HuH-7 (cell line): ENCODE results near the gene PGAM5.
"Not testable (repeated sequence)": the region's sequence is repeated elsewhere in the genome, so short reads cannot be mapped to it uniquely, and the experiment has no call there.

Experiments used
- DNase-seq: peaks from one replicate; pipeline ENCODE4 v3.0.0; 2011; ENCODE audit warnings: low spot score

Gene PGAM5

DNA sequence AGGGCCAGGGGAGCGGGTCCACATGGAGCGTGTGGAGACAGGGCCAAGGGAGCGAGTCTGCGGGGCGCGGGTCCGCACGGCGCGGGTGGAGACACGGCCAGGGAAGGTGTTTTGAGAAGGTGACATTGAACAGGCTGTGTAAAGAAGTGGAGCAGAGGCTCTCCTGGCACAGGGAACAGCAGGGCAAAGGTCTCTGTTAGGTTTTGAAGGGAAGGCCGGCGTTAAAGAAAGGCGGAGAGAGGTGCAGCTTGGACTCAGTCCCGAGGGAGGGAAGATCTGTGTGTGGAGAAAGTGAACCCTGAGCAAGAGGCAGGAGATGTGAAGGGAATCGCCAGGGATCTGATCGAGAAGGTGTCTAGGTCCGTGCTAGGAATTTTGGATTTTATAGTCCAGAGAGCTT, 21.4 kb upstream of the PGAM5 start:
- peak; percentile 39 for DNase-seq

DNA sequence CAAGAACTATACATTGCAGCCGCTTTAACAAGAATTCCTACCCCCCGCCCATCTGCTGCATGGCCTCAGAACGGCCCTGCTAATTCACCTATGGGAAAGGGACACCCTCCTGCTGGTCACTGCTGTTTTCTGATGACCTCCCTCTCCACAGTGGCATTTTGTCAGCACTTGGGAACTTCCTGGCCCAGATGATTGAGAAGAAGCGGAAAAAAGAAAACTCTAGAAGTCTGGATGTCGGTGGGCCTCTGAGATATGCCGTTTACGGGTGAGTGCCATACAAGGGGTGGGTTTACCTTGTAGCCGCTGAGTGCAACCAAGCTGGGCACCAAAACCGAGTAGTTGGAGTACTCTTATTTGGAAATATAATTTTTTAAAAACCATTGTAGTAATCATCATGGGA, 20.5 kb upstream of the PGAM5 start:
- no peak for DNase-seq

DNA sequence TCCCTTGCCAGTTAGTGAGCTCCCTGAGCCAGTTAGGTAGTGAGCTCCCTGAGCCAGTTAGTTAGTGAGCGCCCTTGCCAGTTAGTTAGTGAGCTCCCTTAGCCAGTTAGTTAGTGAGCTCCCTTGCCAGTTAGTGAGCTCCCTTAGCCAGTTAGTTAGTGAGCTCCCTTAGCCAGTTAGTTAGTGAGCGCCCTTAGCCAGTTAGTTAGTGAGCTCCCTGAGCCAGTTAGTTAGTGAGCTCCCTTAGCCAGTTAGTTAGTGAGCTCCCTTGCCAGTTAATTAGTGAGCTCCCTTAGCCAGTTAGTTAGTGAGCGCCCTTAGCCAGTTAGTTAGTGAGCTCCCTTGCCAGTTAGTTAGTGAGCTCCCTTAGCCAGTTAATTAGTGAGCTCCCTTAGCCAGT, 18.6 kb upstream of the PGAM5 start:
- not testable (repeated sequence) for DNase-seq

DNA sequence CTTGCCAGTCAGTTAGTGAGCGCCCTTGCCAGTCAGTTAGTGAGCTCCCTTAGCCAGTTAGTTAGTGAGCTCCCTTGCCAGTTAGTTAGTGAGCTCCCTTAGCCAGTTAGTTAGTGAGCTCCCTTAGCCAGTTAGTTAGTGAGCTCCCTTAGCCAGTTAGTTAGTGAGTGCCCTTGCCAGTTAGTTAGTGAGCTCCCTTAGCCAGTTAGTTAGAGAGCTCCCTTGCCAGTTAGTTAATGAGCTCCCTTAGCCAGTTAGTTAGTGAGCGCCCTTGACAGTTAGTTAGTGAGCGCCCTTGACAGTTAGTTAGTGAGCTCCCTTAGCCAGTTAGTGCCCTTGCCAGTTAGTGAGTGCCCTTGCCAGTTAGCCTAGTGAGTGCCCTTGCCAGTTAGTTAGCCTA, 15.8 kb upstream of the PGAM5 start:
- not testable (repeated sequence) for DNase-seq

DNA sequence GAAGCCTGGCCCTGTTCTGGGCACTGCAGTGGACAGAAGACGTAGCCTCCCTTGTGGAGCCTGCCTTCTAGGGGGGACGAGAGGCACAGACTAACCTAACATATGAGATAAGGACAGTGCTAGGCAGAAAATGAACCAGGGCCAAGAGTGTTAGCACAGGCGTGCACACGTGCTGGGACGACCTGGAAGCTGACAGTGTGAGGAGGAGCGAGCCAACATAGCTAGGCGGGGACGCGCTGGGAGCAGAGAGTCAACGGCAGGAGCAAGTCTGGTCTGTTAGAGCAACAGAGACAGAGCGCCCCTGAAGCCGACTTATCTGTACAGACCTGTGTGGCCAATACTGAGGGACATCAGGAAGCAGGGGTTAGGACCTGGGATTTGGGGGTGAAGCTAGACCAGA, 15.2 kb upstream of the PGAM5 start:
- no peak for DNase-seq

DNA sequence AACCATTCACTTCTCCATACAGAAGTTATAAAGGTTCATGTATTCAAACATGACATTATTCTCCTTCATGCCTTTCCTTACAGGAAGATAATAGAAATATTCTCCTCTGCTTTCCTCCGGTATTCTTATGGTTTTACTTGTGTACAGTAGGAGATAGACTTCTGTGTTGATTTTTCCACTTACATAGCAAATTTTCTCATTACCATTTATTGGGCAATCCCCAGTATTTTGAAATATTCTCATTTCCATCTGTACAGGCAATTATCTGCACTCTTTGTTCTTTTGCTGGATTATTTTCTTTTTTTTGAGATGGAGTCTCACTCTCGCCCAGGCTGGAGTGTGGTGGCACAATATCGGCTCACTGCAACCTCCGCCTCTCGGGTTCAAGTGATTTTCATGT, 12.3 kb upstream of the PGAM5 start:
- no peak for DNase-seq

DNA sequence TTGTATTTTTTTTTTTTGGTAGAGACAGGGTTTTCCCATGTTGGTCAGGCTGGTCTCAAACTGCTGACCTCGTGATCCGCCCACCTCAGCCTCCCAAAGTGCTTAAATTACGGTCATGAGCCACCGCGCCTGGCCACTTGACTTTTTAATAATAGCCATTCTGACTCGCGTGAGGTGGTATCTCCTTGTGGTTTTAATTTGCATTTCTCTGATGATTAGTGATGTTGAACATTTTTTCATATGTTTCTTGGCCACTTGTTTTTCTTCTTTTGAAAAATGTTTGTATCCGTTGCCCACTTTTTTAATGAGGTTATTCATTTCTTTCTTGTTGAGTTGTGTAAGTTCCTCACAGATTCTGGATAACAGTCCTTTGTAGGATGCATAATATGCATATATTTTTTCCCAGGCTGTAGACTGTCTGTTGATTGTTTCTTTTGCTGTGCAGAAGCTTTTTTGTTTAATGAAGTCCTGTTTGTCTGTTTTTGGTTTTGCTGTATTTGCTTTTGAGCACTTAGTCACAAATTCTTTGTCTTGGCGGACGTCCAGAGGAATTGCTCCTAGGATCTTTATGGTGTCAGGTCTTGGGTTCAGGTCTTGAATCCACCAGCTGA, 10.3 kb upstream of the PGAM5 start:
- DNase-seq = no peak

DNA sequence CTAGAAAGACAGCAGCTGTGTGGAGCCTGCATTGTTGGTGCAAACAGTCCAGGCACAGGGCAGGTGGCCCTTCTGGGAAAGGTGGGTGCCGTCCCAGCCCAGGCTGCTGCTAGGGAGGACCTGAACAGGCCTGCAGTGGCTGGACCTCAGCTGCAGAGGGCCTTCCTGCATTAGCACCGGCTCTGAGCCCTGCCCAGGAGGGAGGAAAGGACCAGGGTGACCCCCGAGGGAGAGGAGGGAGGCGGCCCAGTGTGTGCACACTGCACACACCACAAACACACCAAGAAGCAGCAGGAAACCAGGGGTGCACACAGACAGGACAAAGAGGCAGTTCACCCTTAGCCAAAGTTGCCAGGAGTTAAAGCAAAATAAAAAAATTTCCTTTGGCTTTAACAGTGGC, 8.0 kb upstream of the PGAM5 start:
- no peak for DNase-seq

DNA sequence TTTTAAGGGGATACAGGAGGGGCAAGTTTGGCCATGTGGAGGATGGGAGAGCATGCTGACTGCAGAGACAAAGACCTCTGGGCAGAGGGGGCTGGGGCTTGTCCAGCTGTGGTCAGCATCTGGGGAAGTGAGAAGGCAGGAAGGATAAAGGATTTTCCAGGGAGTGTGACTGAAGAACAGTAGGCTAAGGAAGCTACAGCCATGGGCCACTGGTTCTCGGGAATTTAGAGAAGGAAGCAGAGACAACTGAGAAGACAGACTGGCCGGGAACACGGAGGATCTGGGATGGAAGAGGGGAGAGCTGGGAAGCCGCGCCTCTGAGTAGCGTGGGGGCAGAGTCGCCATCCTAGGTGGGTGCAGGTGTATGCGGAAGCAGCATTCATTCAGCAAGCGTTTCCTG, 7.0 kb upstream of the PGAM5 start:
- DNase-seq = no peak

DNA sequence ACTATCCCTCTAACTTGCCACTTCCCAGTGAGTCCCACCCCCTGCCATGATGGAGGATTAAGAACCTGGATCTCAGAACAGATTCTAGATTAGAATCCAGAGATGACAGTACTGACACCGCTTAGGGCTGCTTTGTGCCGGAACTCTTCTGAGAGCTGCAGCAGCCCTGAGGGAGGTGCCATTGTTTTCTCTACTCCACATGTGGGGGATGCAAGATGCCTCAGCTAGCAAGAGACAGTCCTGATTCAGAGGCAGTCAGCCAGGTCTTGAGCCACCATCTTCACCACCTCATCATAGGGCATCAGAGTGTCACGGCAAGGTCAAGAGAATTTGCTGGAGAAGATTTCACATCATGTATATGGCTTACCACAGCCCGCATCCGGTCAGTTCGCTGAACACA, 3.4 kb upstream of the PGAM5 start:
- no peak for DNase-seq

DNA sequence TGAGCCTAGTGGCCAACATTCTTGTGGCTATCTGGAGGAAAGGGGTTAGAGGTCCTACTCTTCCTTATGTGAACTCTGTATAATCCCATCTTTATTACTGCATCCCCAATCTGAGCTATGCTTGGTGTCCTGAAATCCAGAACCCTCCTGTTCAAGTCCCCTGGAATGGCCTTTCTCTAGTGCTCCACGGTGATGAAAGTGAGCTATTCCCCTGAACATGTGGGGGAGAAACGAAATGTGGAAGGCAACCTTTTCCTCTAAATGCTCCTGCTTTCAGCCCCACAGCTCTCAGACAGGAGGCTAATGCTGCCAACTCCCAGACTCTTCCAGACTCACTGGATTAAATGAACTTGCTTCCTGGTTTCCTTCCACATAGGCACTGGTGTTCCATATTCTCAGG, 2.5 kb upstream of the PGAM5 start:
- DNase-seq = no peak

DNA sequence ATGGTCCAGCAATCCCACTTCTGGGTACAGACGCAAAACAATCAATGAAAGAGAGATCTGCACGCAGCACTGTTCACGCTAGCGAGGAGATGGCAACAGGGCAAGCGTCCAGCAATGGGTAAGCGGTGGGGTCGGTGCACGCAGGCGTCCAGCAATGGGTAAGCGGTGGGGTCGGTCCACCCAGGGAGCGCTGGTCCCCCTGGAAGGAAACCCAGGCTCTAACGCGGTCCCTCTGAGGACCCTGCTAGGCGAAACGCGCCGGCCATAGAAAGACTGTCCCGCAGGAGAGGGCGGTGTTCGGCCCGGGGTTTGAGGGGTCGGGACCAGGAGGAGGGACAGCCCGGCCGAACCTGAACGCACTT, 618 bp upstream of the PGAM5 start:
- no peak for DNase-seq

DNA sequence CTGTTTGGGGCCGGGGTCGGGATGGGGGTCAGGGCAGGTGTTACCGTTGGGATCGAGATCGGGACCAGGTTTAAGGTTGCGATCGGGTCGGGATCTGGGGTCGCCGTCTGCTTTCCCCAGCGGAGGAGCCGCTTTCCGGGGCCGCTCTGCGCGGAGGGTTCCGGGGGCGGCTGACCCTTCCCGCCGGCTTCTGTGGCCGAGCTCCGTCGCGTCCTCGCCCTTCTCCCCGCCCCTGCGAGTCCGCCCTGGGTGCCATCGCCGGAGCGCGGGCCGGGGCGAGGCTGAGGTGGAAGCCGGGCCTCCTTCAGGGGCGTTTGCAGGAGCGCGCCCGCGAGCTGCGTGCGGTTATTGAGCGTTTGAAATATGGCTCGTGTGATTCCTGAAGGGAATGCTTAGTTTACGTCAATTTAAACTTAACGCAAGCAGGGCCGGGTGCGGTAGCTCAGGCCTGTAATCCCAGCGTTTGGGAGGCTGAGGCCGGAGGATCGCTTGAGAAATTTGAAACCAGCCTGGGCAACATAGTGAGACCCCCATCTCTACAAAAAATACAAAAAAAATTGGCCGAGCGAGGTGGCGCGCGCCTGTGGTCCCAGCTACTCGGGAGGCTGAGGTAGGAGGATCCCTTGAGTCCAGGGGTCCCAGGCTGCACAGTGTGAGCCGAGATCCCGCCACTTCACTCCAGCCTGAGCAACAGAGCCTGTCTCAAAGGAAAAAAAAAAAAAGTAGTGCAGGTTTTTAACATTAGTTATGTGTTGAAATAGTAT, 620 bp downstream of the PGAM5 start:
- no peak for DNase-seq

DNA sequence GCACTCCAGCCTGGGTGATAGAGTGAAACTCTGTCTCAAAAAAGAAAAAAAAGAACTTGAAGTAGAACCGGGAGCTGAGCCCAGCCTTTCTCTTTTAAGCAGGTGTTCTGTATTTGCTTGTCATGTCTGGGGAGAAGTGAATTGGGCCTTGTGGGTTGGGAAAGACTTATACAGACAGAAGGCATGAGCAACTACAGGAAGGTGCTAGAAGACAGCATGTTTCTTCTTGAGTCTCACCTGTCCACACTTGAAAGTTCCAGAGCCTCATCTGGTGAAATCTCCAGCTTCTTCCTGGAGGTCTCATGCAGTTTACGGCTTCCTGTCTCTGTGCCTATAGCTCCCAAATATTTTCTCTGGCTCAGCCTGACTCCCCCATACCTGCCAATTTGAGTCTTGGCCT, 2.5 kb downstream of the PGAM5 start:
- no peak for DNase-seq

DNA sequence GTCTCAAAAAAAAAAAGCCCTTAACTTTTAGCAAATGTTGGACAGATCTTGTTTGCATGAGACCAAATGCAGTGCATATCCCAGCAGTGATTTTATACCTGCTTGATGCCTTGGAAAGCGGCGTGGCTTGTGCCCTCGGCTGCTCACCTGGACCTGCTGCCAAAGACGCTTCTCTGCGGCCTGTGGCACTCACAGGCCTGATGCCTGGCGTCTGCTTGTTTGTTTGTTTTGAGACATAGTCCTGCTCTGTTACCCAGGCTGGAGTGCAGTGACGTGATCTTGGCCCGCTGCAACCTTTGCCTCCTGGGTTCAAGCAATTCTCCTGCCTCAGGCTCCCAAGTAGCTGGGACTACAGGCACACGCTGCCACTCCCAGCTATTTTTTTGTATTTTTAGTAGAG, 5.2 kb downstream of the PGAM5 start:
- no peak for DNase-seq

DNA sequence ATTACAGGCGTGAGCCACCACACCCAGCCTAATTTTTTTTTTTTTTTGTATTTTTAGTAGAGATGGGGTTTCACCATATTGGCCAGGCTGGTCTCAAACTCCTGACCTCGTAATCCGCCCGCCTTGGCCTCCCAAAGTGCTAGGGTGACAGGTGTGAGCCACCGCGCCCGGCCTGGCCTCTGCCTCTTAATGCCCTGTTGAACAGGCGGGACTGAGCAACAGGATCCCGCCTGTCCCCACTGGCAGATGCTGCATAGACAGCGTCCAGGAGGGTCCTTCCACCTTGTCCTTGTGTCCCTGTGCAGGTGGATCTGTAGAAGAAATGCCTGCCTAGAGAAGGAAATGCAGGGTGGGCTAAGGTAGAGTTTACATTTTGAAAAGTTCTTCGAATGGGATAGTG, 5.7 kb downstream of the PGAM5 start:
- DNase-seq = no peak

DNA sequence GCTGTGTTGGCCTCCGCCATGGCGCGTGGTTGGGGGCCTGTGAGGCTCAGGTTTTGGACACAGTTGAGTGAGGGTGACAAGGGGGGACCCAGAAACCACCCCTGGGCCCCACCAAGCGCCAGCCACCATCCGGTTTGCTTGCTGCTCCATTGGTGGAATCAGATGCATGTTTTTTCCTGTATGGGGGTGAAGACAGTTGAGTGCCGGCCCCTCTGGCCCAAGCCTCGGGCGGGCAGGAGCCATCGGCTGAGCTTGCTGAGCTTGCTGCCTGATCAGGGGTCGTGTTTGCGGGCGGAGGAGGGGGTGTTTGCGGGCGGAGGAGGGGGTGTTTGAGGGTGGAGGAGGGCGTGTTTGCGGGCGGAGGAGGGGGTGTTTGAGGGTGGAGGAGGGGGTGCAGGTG, 6.4 kb downstream of the PGAM5 start:
- DNase-seq = no peak

DNA sequence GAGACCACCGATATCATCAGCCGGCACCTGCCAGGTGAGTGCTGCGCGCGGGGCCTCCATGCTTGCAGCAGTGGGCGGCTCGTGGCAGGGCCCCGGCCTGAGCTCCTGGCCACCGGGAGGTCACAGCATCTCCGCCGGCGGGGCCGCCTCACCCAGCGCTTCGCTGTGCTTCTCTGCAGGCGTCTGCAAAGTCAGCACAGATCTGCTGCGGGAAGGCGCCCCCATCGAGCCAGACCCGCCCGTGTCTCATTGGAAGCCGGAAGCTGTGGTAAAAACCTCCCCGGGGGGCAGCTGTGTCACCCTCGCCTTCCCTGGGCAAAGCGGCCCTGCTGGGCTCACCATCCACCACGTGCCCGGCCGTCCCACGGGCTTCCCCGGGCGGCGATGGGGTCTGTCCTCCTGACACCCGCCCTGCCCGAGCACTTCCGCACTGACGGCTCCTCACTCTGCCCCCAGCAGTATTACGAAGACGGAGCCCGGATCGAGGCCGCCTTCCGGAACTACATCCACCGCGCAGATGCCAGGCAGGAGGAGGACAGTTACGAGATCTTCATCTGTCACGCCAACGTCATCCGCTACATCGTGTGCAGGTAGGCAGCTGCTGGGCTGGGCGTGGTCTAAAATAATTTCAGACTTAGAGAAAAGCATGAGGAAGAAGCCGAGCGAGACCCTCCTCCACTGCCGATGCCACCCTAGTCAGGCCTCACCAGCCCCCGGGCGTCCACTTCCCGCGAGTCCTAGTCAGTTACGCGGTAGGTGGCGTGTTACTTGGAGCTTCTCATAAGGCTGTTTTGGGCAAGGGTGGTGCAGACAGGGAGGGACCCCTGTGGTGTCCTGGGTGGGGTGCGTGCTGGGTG, 7.1 kb downstream of the PGAM5 start:
- no peak for DNase-seq

DNA sequence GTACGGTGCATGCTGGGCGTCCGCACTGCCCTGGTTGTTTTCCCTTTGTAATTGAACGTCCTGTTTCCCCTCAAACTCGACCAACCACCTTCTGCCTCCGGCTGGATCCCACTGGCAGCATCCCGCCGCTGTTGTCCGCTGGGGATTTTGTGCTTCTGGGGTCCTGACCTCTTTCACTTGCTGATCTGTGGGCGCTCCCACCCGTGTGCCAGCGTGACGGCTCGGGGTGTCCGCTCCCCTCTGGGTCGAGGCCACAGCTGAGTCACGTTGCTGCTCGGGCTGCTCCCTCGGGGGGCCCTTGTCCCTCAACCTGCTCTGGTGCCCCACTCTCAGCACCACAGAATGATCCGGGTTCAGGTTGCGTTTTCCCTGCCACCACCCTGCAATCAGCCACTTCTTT, 8.0 kb downstream of the PGAM5 start:
- DNase-seq = no peak

DNA sequence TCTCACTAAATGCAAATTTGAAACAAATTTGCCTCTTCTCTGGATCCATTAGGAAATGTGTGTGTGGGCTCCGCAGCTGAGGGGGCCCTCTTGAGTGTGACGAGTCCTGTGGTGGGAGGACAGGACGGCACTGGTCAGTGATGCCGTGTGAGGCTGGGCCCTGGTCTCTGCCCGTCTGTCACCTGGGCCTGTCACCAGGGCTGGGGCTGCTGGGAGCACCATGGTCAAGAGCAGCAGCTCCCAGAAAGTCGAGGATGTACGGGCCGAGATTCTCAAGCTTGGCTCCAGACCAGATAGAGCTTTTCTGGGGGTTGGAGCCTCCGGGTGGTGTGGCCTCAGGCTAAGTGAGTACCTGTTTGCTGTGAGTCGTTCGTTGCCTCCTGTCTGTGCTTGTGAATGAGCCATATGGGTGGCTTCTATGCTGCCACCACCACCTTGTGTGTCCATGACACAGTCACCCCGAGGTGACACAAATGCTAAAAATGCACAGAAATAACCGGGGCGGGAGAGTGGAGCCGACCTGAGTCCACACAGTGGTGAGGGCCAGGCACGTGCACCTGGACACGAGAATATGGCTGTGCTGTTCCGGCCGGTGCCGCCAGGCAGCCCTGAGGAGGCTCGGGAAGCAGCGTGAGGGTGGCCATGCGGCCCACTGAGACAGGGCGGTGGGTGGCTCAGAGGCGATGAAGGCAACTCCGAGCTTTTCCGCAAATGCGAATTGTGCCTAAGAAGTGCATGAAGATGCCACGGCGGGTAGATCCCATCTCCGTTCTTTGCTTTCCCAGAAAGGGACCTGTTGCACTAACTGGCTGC, 8.7 kb downstream of the PGAM5 start:
- no peak for DNase-seq

DNA sequence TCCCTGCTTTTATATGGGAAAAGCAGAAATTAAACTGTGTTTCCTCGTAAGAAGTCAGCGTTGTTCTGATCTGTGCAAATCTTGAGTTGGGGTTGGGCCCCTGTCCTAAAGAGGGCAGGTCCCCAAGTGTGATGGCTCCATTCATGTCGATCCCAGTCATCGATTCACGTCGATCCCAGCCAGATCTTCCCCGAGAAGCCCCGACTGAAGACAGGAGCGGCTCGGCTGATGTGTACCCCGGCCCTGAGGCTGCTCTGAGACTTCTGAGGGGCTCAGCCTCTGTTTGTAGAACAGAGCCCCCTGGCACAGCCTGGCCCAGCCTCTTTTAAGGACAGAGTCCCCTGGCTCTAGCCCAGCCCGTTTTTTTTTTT, 9.3 kb downstream of the PGAM5 start:
- DNase-seq = no peak

DNA sequence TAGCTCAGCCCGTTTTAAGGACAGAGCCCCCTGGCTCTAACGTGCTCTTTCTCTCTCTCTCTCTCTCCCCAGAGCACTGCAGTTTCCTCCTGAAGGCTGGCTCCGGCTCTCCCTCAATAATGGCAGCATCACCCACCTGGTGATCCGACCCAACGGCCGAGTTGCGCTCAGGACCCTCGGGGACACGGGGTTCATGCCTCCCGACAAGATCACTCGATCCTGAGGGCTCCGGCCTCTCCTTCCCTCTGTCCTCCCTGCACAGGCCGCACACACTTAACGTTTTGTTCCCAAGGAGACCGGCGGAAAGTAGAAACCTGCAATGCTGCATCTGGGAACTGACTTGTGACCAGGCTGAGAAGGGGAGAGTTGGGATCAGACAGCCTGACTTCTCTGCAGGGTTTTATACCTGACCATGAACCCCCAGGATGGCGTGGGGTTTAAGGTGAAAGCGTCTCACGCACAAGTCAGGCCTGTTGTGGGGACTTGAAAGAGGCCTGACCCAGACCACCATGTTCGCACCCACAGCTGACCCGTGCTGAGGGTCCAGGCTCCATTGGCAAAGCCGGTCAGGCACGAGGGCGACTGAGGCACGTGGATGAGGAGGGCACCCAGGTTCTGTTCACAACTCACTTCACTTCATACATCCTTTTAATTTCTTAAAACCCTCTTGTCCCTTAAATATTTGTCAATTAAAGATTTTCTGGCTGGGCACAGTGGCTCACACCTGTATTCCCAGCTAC, 10.1 kb downstream of the PGAM5 start:
- no peak for DNase-seq
